GM12878 (cell line): ENCODE data around the gene ARID5B. TPM values are rescaled to one million over a fixed set of nuclear protein-coding genes. Genes with fewer than 3 reads are reported as not detected.

Source experiments
- ATAC-seq: fragments of 200-7000 bp; cut with Tn5 transposase; 3 replicates; pipeline ENCODE4 v1.9.1; 2020; ENCODE audit warnings: mild to moderate bottlenecking, moderate library complexity
- BruUV-seq: library from RNA; stranded (reverse); fragments of 400-500 nt; replicated peaks from 2 replicates; lab custom pipeline; 2021; lab: Mats Ljungman, UMichigan
- CTCF ChIA-PET: fragments of 300-600 bp; sonication (Branson Sonifier 250); formaldehyde crosslinking; extraction: SDS; loops from one replicate; lab custom pipeline; 2021; ENCODE audit warnings: inconsistent platforms; lab: Yijun Ruan, JAX
- POLR2A ChIA-PET: fragments of 350-600 bp; formaldehyde crosslinking; extraction: SDS; loops from one replicate; lab custom pipeline; 2021; ENCODE audit warnings: inconsistent platforms; lab: Charles Lee
- RAD21 ChIA-PET: fragments of 300-600 bp; sonication (Branson Sonifier 250); formaldehyde crosslinking; loops from one replicate; lab custom pipeline; 2023; ENCODE audit warnings: antibody characterized with exemption; ENCODE audit not compliant: unreplicated experiment; lab: Charles Lee
- SMC1A ChIA-PET: fragments of 300-600 bp; sonication (Branson Sonifier 250); formaldehyde crosslinking; loops from one replicate; lab custom pipeline; 2023; ENCODE audit not compliant: unreplicated experiment, uncharacterized antibody; lab: Charles Lee
- DNase-seq: peaks from one replicate; pipeline ENCODE4 v3.0.0-alpha.2; 2011; ENCODE audit warnings: low read depth, low spot score
- FAIRE-seq: peaks from 3 replicates; lab custom pipeline; 2011; peaks lifted over from hg19 to GRCh38; lab: Jason Lieb, UNC
- H2AFZ ChIP-seq: 2 replicates; pipeline ENCODE4 v1.6.0; 2011; ENCODE audit warnings: low read depth, low read length, control low read depth; ENCODE audit not compliant: control insufficient read depth
- H3K27ac ChIP-seq: 2 replicates; pipeline ENCODE4 v1.5.1; 2011; ENCODE audit warnings: control low read depth; ENCODE audit not compliant: control insufficient read depth, insufficient read depth
- H3K27me3 ChIP-seq, 2 experiments: replicated peaks in 1 of 2; 2 replicates each; pipeline versions ENCODE4 v1.6.0 to v1.6.1; 2011; ENCODE audit warnings: low read length in 1 of 2; ENCODE audit not compliant: control insufficient read depth in 2 of 2, insufficient read depth in 2 of 2
- H3K36me3 ChIP-seq, 2 experiments: 2 replicates each; pipeline ENCODE4 v1.5.1; 2011; ENCODE audit warnings: low read length in 1 of 2; ENCODE audit not compliant: control insufficient read depth in 2 of 2, insufficient read depth in 2 of 2
- H3K4me1 ChIP-seq: 2 replicates; pipeline ENCODE4 v1.6.1; 2011; ENCODE audit warnings: mild to moderate bottlenecking, low read length, moderate library complexity, mixed read lengths; ENCODE audit not compliant: control insufficient read depth, insufficient read depth
- H3K4me2 ChIP-seq: 2 replicates; pipeline ENCODE4 v1.6.0; 2011; ENCODE audit warnings: control low read depth; ENCODE audit not compliant: control insufficient read depth, insufficient read depth
- H3K4me3 ChIP-seq: fragments of 200-600 bp; sonication (generic); 2 replicates; pipeline ENCODE4 v1.5.1; 2016
- H3K79me2 ChIP-seq: 2 replicates; pipeline ENCODE4 v1.6.0; 2011; ENCODE audit warnings: low read length; ENCODE audit not compliant: control insufficient read depth, insufficient read depth
- H3K9ac ChIP-seq: 2 replicates; pipeline ENCODE4 v1.8.0; 2011; ENCODE audit warnings: low read length, control low read depth, mixed read lengths; ENCODE audit not compliant: control insufficient read depth, insufficient read depth
- H3K9me3 ChIP-seq: replicated peaks from 3 replicates; pipeline ENCODE4 v1.5.1; 2011; ENCODE audit warnings: mild to moderate bottlenecking, low read length; ENCODE audit not compliant: control insufficient read depth, insufficient read depth
- H4K20me1 ChIP-seq: 2 replicates; pipeline ENCODE4 v1.6.0; 2011; ENCODE audit not compliant: control insufficient read depth, insufficient read depth
- ATF2 ChIP-seq: IDR thresholded peaks from 2 replicates; pipeline ENCODE4 v1.6.1; 2012; ENCODE audit warnings: low read length, inconsistent platforms
- CBX5 ChIP-seq: sonication (generic); IDR thresholded peaks from 2 replicates; pipeline ENCODE4 v1.6.1; 2016; ENCODE audit warnings: low read depth, moderate library complexity, mild to moderate bottlenecking, inconsistent platforms
- GATAD2B ChIP-seq: fragments of 450-650 bp; conservative IDR thresholded peaks from 2 replicates; pipeline ENCODE4 v1.6.1; 2017; ENCODE audit warnings: low read depth, mild to moderate bottlenecking, moderate library complexity
- IKZF2 ChIP-seq, 2 experiments: fragments of 450-650 bp; IDR thresholded peaks; 2 replicates each; pipeline ENCODE4 v1.6.1; 2017; ENCODE audit warnings: mild to moderate bottlenecking in 2 of 2, moderate library complexity in 2 of 2
- MTA2 ChIP-seq: fragments of 450-650 bp; IDR thresholded peaks from 2 replicates; pipeline ENCODE4 v1.6.1; 2016; ENCODE audit warnings: low read depth, mild to moderate bottlenecking, moderate library complexity
- NFIC ChIP-seq: IDR thresholded peaks from 2 replicates; pipeline ENCODE4 v1.6.1; 2012; ENCODE audit warnings: low read depth, mild to moderate bottlenecking, inconsistent platforms, low read length, moderate library complexity
- SPI1 ChIP-seq: IDR thresholded peaks from 2 replicates; pipeline ENCODE4 v1.6.1; 2011; ENCODE audit warnings: low read depth, mild to moderate bottlenecking, low read length, moderate library complexity, borderline replicate concordance; ENCODE audit not compliant: insufficient read depth
- TCF3 ChIP-seq: IDR thresholded peaks from 2 replicates; pipeline ENCODE4 v1.6.1; 2012; ENCODE audit warnings: low read depth, mild to moderate bottlenecking, low read length, borderline replicate concordance; ENCODE audit not compliant: insufficient read depth
- ZNF384 ChIP-seq: IDR thresholded peaks from 2 replicates; pipeline ENCODE4 v1.6.1; 2012; ENCODE audit warnings: low read depth, mild to moderate bottlenecking, low read length, improper control_type of control experiment, borderline replicate concordance
- ZNF687 ChIP-seq: fragments of 450-650 bp; IDR thresholded peaks from 2 replicates; pipeline ENCODE4 v1.6.1; 2017; ENCODE audit warnings: mild to moderate bottlenecking, moderate library complexity
- WGBS: methylation state at CpG from one replicate; pipeline ENCODE4 v1.1.6; 2016; ENCODE audit warnings: low lambda C conversion rate; ENCODE audit not compliant: insufficient replicate concordance, insufficient coverage; ENCODE audit errors: missing lambda C conversion rate; 5-methylcytosine and 5-hydroxymethylcytosine counted together
- in situ Hi-C: fragments of 300-500 bp; cut with MboI; formaldehyde crosslinking; loops from 9 replicates; pipeline ENCODE4 v1.14.3; 2018; ENCODE audit warnings: mixed read lengths
- intact Hi-C: fragments of 100-400 bp; cut with micrococcal nuclease; formaldehyde crosslinking; loops from one replicate; pipeline ENCODE4 v1.14.2; 2022; ENCODE audit not compliant: unreplicated experiment
- polyA plus RNA-seq, 11 experiments: library from polyadenylated mRNA; depleted of rRNA in 4 of 11; unstranded in 6 of 11; stranded (reverse) in 5 of 11; fragments of >200 nt; fragmentation: Nextera tagmentation in 4 of 11; fragmentation: Illumina TruSeq in 1 of 11; extraction: Ambion mirVana in 4 of 11; extraction: Trizol in 1 of 11; gene quantifications; 1 replicate in 1 of 11; 2 replicates in 10 of 11; pipeline versions ENCODE4 v1.2.1 to v1.2.3, GENCODE V29; 2011 to 2016; ENCODE audit warnings: inconsistent platforms in 2 of 11, missing spikeins in 2 of 11, low read depth in 1 of 11
- total RNA-seq, 4 experiments: library from RNA; depleted of rRNA in 3 of 4; stranded (reverse); fragments of >200 nt in 3 of 4; fragmentation: Illumina TruSeq in 1 of 4; extraction: Trizol in 1 of 4; gene quantifications; 2 replicates each; pipeline versions ENCODE4 v1.2.1 to v1.2.3, GENCODE V29; 2013 to 2021
- TF ChIP-seq, protein P1 (sequence below): fragments of 450-650 bp; IDR thresholded peaks from 2 replicates; pipeline ENCODE4 v1.6.1; 2016; ENCODE audit warnings: mild to moderate bottlenecking
- TF ChIP-seq, protein P2 (sequence below): fragments of 450-650 bp; IDR thresholded peaks from 2 replicates; pipeline ENCODE4 v1.6.1; 2017; ENCODE audit warnings: low read depth, mild to moderate bottlenecking, moderate library complexity

ARID5B gene
- total and polyA plus RNA-seq, 10 of the 15 experiments (the other 5 are each of a cell fraction or from before 2014, with no cell fraction given) = 2.7 to 8.5 (median 6.1) TPM

DNA sequence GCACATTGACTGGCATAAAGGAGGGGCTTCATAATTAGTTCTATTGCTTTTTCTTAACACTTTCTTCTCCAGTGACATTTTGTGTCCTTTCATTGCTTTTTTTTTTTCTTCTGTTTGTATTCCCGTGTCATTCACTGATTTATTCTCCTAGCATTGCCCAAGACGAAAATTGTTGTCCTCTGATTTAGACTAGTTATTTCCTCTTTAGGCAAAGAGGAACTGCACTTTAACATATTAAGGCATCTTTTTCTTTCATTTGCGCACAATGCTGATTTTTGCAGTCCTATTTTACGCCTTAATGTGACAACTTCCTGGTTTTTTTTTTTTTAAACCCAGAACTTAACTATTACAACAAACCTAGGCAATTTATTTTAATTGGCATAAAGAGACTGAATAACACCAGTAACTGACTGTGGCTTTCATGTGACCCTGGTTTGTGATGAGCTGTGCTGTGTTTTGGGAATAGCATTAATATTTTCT, 39.7 kb downstream of the ARID5B start:
- no peak for DNase-seq
- H3K9ac ChIP-seq = peak overlapping the region; percentile 52
- H3K4me2 ChIP-seq = peak overlapping the region; percentile 90
- peak; percentile 36; the same call in 1 of the 2 replicates for TF ChIP-seq ATF2
- peak; percentile 84; the same call in 1 of the 2 replicates for TF ChIP-seq SPI1
- no peak for TF ChIP-seq GATAD2B
- 0 out of 2 replicates have a peak, but pooled peaks have one; percentile 23 for TF ChIP-seq ZNF687
- peak in 1 of 2 experiments; percentile 33; a peak in 2 of 4 replicates for TF ChIP-seq IKZF2 (IDR thresholded peaks at IDR 0.05)
- TF ChIP-seq ZNF384 = peak; percentile 80
- TF ChIP-seq MTA2 = peak; percentile 75; the same call in 1 of the 2 replicates
- TF ChIP-seq, protein P1, sequence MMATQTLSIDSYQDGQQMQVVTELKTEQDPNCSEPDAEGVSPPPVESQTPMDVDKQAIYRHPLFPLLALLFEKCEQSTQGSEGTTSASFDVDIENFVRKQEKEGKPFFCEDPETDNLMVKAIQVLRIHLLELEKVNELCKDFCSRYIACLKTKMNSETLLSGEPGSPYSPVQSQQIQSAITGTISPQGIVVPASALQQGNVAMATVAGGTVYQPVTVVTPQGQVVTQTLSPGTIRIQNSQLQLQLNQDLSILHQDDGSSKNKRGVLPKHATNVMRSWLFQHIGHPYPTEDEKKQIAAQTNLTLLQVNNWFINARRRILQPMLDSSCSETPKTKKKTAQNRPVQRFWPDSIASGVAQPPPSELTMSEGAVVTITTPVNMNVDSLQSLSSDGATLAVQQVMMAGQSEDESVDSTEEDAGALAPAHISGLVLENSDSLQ = peak; percentile 74
- TF ChIP-seq, protein P2, sequence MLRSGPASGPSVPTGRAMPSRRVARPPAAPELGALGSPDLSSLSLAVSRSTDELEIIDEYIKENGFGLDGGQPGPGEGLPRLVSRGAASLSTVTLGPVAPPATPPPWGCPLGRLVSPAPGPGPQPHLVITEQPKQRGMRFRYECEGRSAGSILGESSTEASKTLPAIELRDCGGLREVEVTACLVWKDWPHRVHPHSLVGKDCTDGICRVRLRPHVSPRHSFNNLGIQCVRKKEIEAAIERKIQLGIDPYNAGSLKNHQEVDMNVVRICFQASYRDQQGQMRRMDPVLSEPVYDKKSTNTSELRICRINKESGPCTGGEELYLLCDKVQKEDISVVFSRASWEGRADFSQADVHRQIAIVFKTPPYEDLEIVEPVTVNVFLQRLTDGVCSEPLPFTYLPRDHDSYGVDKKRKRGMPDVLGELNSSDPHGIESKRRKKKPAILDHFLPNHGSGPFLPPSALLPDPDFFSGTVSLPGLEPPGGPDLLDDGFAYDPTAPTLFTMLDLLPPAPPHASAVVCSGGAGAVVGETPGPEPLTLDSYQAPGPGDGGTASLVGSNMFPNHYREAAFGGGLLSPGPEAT = peak; percentile 41; the same call in 1 of the 2 replicates
- peak; percentile 65 for TF ChIP-seq NFIC
- TF ChIP-seq CBX5 = no peak
- no peak for TF ChIP-seq TCF3
- peak; percentile 38 for FAIRE-seq
- ChIA-PET POLR2A (no interaction called here), CTCF (interaction anchor here (1.0 to 2.0 kb wide), 2 partner anchors 40 kb away, joined by 4 read pairs; partner anchors contain the start of gene ARID5B), SMC1A (interaction anchor here (0.5 kb wide), 1 partner anchor 102 kb away, joined by 3 read pairs; no protein-coding TSS in a partner anchor), RAD21 (interaction anchor here (0.7 to 9.0 kb wide), 4 partner anchors 23 to 108 kb away, joined by 3 to 68 read pairs (median 5); partner anchors contain the start of gene ARID5B)
- peaks cover 0 to 12% of the 10 kb centered on the region in 2 experiments; a peak in 1 of 4 replicates for H3K36me3 ChIP-seq
- H3K9me3 ChIP-seq = no peaks in the 10 kb centered on the region; the same call in 2 of the 3 replicates
- H3K27me3 ChIP-seq = no peaks in the 10 kb centered on the region
- WGBS = 0% methylated on average over 4 of the region's 4 CpGs
- in situ Hi-C loops (loop anchor here (5.0 kb wide), 1 partner anchor 39 kb away; the partner anchor contains the start of gene ARID5B), intact Hi-C loops (loop anchor here (5.0 kb wide), 1 partner anchor 106 kb away; no protein-coding TSS in a partner anchor)
- no peaks in the 10 kb centered on the region for H4K20me1 ChIP-seq
- H3K4me1 ChIP-seq = peaks cover 61% of the 10 kb centered on the region
- peak overlapping the region; percentile 49; the same call in 1 of the 2 replicates for H3K4me3 ChIP-seq
- BruUV-seq = no TSS peak
- ATAC-seq = no peak
- peak overlapping the region; percentile 59 for H2AFZ ChIP-seq
- peaks cover 56% of the 10 kb centered on the region for H3K79me2 ChIP-seq
- H3K27ac ChIP-seq = peak overlapping the region; percentile 97
